Mesendoderm (in vitro differentiated cells): ENCODE data around the gene RSRC2.

Experiments used
- DNase-seq: peaks from one replicate; pipeline ENCODE4 v3.0.0; 2013
- H2AK5ac ChIP-seq: 2 replicates; pipeline ENCODE4 v1.6.1; 2013; ENCODE audit warnings: low read length, inconsistent platforms
- H2BK120ac ChIP-seq: 2 replicates; pipeline ENCODE4 v1.6.1; 2013; ENCODE audit warnings: low read depth, mild to moderate bottlenecking, low read length, moderate library complexity, mixed read lengths
- H2BK15ac ChIP-seq: replicated peaks from 2 replicates; pipeline ENCODE4 v1.6.1; 2013; ENCODE audit warnings: low read depth, mild to moderate bottlenecking, moderate library complexity
- H2BK5ac ChIP-seq: 2 replicates; pipeline ENCODE4 v1.6.1; 2013; ENCODE audit warnings: low read length, inconsistent platforms
- H3K18ac ChIP-seq: 2 replicates; pipeline ENCODE4 v1.6.1; 2013; ENCODE audit warnings: mild to moderate bottlenecking, low read length, mixed read lengths
- H3K23ac ChIP-seq: one replicate; pipeline ENCODE4 v1.6.1; 2013; ENCODE audit warnings: low read length
- H3K27ac ChIP-seq: 2 replicates; pipeline ENCODE4 v1.5.1; 2013; ENCODE audit warnings: low read depth, mild to moderate bottlenecking, inconsistent platforms, low read length, moderate library complexity
- H3K27me3 ChIP-seq: 2 replicates; pipeline ENCODE4 v1.6.1; 2013; ENCODE audit warnings: low read length, control low read depth, mild to moderate bottlenecking, inconsistent platforms; ENCODE audit not compliant: insufficient read depth, poor library complexity
- H3K36me3 ChIP-seq: 2 replicates; pipeline ENCODE4 v1.6.1; 2013; ENCODE audit warnings: low read length, inconsistent platforms; ENCODE audit not compliant: control insufficient read depth, insufficient read depth
- H3K4ac ChIP-seq: one replicate; pipeline ENCODE4 v1.6.1; 2013; ENCODE audit warnings: low read depth, mild to moderate bottlenecking, low read length, moderate library complexity
- H3K4me1 ChIP-seq: 2 replicates; pipeline ENCODE4 v1.6.1; 2013; ENCODE audit warnings: low read depth, low read length, inconsistent platforms; ENCODE audit not compliant: control insufficient read depth
- H3K4me2 ChIP-seq: 2 replicates; pipeline ENCODE4 v1.6.1; 2013; ENCODE audit warnings: low read length
- H3K4me3 ChIP-seq: 2 replicates; pipeline ENCODE4 v1.5.1; 2013; ENCODE audit warnings: mild to moderate bottlenecking, low read length
- H3K56ac ChIP-seq: one replicate; pipeline ENCODE4 v1.6.1; 2013; ENCODE audit warnings: low read length
- H3K79me1 ChIP-seq: 2 replicates; pipeline ENCODE4 v1.6.1; 2013; ENCODE audit warnings: low read length, inconsistent platforms
- H3K79me2 ChIP-seq: 2 replicates; pipeline ENCODE4 v1.6.1; 2013; ENCODE audit warnings: mild to moderate bottlenecking, low read length; ENCODE audit not compliant: control insufficient read depth, insufficient read depth
- H3K9ac ChIP-seq: 2 replicates; pipeline ENCODE4 v1.6.1; 2013; ENCODE audit warnings: low read length, inconsistent platforms
- H4K5ac ChIP-seq: one replicate; pipeline ENCODE4 v1.6.1; 2013; ENCODE audit warnings: low read length
- H4K8ac ChIP-seq: one replicate; pipeline ENCODE4 v1.6.1; 2013; ENCODE audit warnings: low read depth, mild to moderate bottlenecking, control low read depth, low read length, moderate library complexity
- WGBS: extraction: QIAGEN DNeasy Blood & Tissue Kit; methylation state at CpG from one replicate; pipeline ENCODE4 v1.1.7; 2013; ENCODE audit warnings: low lambda C conversion rate, missing lambda C conversion rate; ENCODE audit not compliant: insufficient coverage; ENCODE audit errors: extremely low coverage; 5-methylcytosine and 5-hydroxymethylcytosine counted together

Gene RSRC2

DNA sequence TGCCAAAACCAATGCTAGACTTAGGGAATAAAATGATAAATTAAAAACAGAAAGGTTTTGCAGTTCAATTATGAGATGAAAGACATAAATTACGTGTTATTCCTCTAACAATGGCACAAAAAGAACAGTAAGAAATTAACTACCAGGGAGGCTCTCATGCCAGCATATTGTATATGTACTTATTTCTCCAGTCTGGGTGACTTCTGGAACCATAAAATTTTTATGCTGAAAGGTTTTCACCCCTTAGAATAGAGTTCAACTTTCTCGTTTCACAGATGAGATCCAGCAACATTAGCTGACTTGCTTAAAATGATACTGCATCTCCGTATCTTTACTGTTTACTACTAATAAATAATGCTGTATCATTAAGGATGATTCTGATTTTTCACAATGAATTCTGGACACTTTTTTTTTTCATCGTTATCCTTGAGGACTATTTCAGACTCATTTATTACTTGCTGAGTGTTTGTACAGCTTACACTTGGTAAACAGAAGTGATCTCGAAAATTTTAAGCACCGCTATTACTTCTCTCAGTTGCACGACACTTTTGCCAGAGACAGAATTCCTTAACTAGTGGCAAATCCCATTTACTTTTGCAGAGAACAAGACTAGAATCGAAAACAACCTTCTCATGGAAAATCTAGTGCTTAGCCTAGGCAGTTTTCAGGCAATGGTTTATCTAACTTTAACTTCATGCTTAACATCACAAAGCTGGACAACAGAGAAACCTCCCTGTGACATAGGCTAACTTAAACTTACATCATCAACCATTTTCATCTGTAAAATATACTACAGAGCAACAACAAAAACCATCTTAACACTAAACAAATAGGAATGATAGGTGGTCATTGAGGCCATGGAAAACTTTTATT, 2.7 kb downstream of the RSRC2 start:
- no peak overlapping the region for H3K27ac ChIP-seq
- no peak overlapping the region for H4K5ac ChIP-seq
- H3K36me3 ChIP-seq: peaks cover 2% of the 10 kb centered on the region
- H3K56ac ChIP-seq: peak overlapping the region; percentile 79
- H4K8ac ChIP-seq: no peak overlapping the region
- no CpG with 5 or more reads among the region's 8 CpGs for WGBS
- H2BK15ac ChIP-seq: no peak overlapping the region
- peak overlapping the region; percentile 29 for H3K4me3 ChIP-seq
- H3K79me1 ChIP-seq: peaks cover 2% of the 10 kb centered on the region
- peaks cover 73% of the 10 kb centered on the region for H3K79me2 ChIP-seq
- peak overlapping the region; percentile 82 for H3K9ac ChIP-seq
- no peak overlapping the region for H2BK120ac ChIP-seq
- H3K4ac ChIP-seq: no peak overlapping the region
- no peak overlapping the region for H2BK5ac ChIP-seq
- H3K23ac ChIP-seq: no peak overlapping the region
- no peak for DNase-seq
- H3K18ac ChIP-seq: no peak overlapping the region
- H3K27me3 ChIP-seq: no peaks in the 10 kb centered on the region
- H3K4me2 ChIP-seq: peak overlapping the region; percentile 78
- no peaks in the 10 kb centered on the region for H3K4me1 ChIP-seq
- no peak overlapping the region for H2AK5ac ChIP-seq

DNA sequence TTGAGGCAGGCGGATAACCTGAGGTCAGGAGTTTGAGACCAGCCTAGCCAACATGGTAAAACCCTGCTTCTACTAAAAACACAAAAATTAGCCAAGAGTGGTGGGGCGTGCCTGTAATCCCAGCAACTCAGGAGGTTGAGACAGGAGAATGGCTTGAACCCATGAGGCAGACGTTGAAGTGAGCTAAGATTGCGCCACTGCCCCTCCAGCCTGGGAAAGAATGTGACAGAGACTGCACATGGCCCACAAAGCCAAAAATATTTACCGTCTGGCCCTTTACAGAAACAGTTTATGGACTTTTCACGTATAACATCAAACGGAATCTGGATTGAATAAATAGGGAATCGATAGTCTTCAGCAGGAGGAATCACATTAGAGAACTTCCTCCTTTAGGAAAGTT, 3.5 kb downstream of the RSRC2 start:
- Histone ChIP-seq H3K27ac (no peak overlapping the region), H4K5ac (no peak overlapping the region), H2BK120ac (no peak overlapping the region), H3K79me1 (peaks cover 2% of the 10 kb centered on the region), H3K36me3 (peaks cover 2% of the 10 kb centered on the region), H3K4me3 (no peak overlapping the region), H2BK5ac (no peak overlapping the region), H3K23ac (no peak overlapping the region), H2AK5ac (no peak overlapping the region), H4K8ac (no peak overlapping the region), H2BK15ac (no peak overlapping the region), H3K4me2 (peak overlapping the region; percentile 22), H3K79me2 (peaks cover 69% of the 10 kb centered on the region), H3K9ac (peak overlapping the region; percentile 58), H3K4me1 (no peaks in the 10 kb centered on the region), H3K18ac (no peak overlapping the region), H3K56ac (peak overlapping the region; percentile 69), H3K4ac (no peak overlapping the region), H3K27me3 (no peaks in the 10 kb centered on the region)
- DNase-seq: peak; percentile 39
- WGBS: no CpG with 5 or more reads among the region's 8 CpGs

DNA sequence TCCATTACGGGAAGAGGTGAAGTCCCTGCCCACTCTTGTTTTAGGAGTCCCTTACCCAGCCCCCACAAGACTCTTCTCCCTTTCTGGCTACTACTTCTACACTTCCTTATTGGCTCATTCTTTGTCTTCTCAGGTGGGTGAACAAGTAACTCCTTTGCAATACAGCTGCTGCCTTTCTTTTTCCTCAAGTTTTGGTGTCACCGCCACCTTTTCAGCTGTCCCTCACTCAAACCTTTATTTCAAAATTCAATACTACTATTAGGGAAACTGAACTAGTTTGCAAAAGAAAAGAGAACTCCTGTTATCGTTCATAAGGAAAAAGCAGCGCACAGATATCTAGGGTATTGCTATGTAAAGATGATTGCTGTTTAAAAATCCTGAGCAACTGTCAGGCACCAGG, 6.1 kb downstream of the RSRC2 start:
- no CpG with 5 or more reads among the region's 4 CpGs for WGBS

GRCh38 chr12:122519418-122519817, 7.3 kb downstream of the RSRC2 start:
- Histone ChIP-seq H3K18ac (no peak overlapping the region), H3K27ac (no peak overlapping the region), H2BK5ac (no peak overlapping the region), H2BK120ac (no peak overlapping the region), H3K79me1 (peaks cover 5% of the 10 kb centered on the region), H2AK5ac (no peak overlapping the region), H3K4me2 (no peak overlapping the region), H3K9ac (no peak overlapping the region), H3K4ac (no peak overlapping the region), H3K56ac (no peak overlapping the region), H3K79me2 (peaks cover 47% of the 10 kb centered on the region), H4K5ac (no peak overlapping the region), H3K36me3 (peaks cover 12% of the 10 kb centered on the region), H3K4me3 (no peak overlapping the region), H3K4me1 (no peaks in the 10 kb centered on the region), H2BK15ac (no peak overlapping the region), H3K27me3 (no peaks in the 10 kb centered on the region), H3K23ac (no peak overlapping the region), H4K8ac (no peak overlapping the region)
- WGBS: no CpG with 5 or more reads among the region's 1 CpG
- no peak for DNase-seq

More for the DNA sequence above, 6.1 kb downstream of the RSRC2 start:
- no peak overlapping the region for H3K56ac ChIP-seq
- H3K9ac ChIP-seq: no peak overlapping the region
- H3K36me3 ChIP-seq: peaks cover 10% of the 10 kb centered on the region
- H4K5ac ChIP-seq: no peak overlapping the region
- H3K4me1 ChIP-seq: no peaks in the 10 kb centered on the region
- H3K27me3 ChIP-seq: no peaks in the 10 kb centered on the region
- no peak overlapping the region for H3K27ac ChIP-seq
- H3K18ac ChIP-seq: no peak overlapping the region
- H3K79me1 ChIP-seq: peaks cover 5% of the 10 kb centered on the region
- no peak overlapping the region for H3K4me3 ChIP-seq
- peaks cover 57% of the 10 kb centered on the region for H3K79me2 ChIP-seq
- H3K4ac ChIP-seq: no peak overlapping the region
- H2AK5ac ChIP-seq: no peak overlapping the region
- no peak overlapping the region for H2BK15ac ChIP-seq
- no peak overlapping the region for H2BK5ac ChIP-seq
- no peak overlapping the region for H3K23ac ChIP-seq
- no peak overlapping the region for H4K8ac ChIP-seq
- DNase-seq: no peak
- H3K4me2 ChIP-seq: no peak overlapping the region
- no peak overlapping the region for H2BK120ac ChIP-seq

- H3K4me3 ChIP-seq: no peak overlapping the region
- peaks cover 42% of the 10 kb centered on the region for H3K79me2 ChIP-seq
- no peak overlapping the region for H2BK120ac ChIP-seq
- no peak overlapping the region for H3K4me2 ChIP-seq
- no peak overlapping the region for H3K18ac ChIP-seq
- no peak overlapping the region for H3K23ac ChIP-seq
- H4K5ac ChIP-seq: no peak overlapping the region
- no CpG with 5 or more reads among the region's 1 CpG for WGBS
- H3K27ac ChIP-seq: no peak overlapping the region
- no peak overlapping the region for H2AK5ac ChIP-seq
- no peaks in the 10 kb centered on the region for H3K4me1 ChIP-seq
- peaks cover 5% of the 10 kb centered on the region for H3K79me1 ChIP-seq
- H3K36me3 ChIP-seq: peaks cover 12% of the 10 kb centered on the region
- no peak overlapping the region for H3K4ac ChIP-seq
- H3K56ac ChIP-seq: no peak overlapping the region
- no peak overlapping the region for H4K8ac ChIP-seq
- H2BK15ac ChIP-seq: no peak overlapping the region
- H3K27me3 ChIP-seq: no peaks in the 10 kb centered on the region
- no peak overlapping the region for H3K9ac ChIP-seq
- no peak for DNase-seq
- H2BK5ac ChIP-seq: no peak overlapping the region
Measured at GRCh38 chr12:122518908-122519307, 7.8 kb downstream of the RSRC2 start.
